ENCODE data around the gene MUC4.

DNA sequence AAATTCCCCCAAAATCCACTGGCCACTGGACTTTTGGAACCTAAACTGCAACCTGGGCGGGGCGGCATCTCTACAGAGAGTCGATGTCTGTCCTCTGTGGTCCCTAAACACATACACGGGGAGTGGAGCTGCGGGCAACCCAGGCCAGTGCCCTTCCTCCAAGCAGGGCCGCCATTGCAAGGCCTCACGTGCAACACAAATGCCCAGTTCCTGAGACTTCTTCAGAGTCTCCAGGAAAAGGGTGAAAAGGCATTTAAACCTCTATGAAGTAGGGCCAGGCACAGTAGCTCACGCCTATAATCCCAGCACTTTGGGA lies 4.9 kb downstream of the MUC4 start:
- TF ChIP-seq EZH2phosphoT487 (IDR thresholded peaks at IDR 0.05; ENCODE audit: borderline replicate concordance, low read length): no peak
- TF ChIP-seq, protein P1, sequence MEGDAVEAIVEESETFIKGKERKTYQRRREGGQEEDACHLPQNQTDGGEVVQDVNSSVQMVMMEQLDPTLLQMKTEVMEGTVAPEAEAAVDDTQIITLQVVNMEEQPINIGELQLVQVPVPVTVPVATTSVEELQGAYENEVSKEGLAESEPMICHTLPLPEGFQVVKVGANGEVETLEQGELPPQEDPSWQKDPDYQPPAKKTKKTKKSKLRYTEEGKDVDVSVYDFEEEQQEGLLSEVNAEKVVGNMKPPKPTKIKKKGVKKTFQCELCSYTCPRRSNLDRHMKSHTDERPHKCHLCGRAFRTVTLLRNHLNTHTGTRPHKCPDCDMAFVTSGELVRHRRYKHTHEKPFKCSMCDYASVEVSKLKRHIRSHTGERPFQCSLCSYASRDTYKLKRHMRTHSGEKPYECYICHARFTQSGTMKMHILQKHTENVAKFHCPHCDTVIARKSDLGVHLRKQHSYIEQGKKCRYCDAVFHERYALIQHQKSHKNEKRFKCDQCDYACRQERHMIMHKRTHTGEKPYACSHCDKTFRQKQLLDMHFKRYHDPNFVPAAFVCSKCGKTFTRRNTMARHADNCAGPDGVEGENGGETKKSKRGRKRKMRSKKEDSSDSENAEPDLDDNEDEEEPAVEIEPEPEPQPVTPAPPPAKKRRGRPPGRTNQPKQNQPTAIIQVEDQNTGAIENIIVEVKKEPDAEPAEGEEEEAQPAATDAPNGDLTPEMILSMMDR (IDR thresholded peaks at IDR 0.05; ENCODE audit: low read depth, low read length, poor library complexity, severe bottlenecking): no peak
